HepG2 (cell line): ENCODE results near the gene TCFL5. TPM values are rescaled to one million over a fixed set of nuclear protein-coding genes. Genes with fewer than 3 reads are reported as not detected.

Experiments
- GATAD1 ChIP-seq: IDR thresholded peaks from 2 replicates; pipeline ENCODE4 v1.6.1; 2016; ENCODE audit warnings: missing genetic modification reagents, missing compliant biosample characterization
- HMG20B ChIP-seq: conservative IDR thresholded peaks from 2 replicates; pipeline ENCODE4 v1.6.1; 2016; ENCODE audit warnings: missing genetic modification reagents, missing compliant biosample characterization
- JUN ChIP-seq: sonication (generic); formaldehyde crosslinking; IDR thresholded peaks from 2 replicates; pipeline ENCODE4 v1.4.0; 2020; ENCODE audit warnings: mild to moderate bottlenecking, missing genetic modification reagents
- KLF15 ChIP-seq: sonication (generic); formaldehyde crosslinking; IDR thresholded peaks from 2 replicates; pipeline ENCODE4 v1.8.1; 2023; ENCODE audit warnings: borderline replicate concordance, mild to moderate bottlenecking, inconsistent platforms, missing genetic modification reagents, mixed read lengths
- LCORL ChIP-seq, 2 experiments: fragments of 450-650 bp in 1 of 2; sonication (generic) in 1 of 2; formaldehyde crosslinking in 1 of 2; IDR thresholded peaks; 2 replicates each; pipeline versions ENCODE4 v1.5.0 to v1.6.1; 2017 to 2020; ENCODE audit warnings: antibody characterized with exemption in 1 of 2, missing genetic modification reagents in 1 of 2
- PBX2 ChIP-seq: IDR thresholded peaks from 2 replicates; pipeline ENCODE4 v1.6.1; 2016; ENCODE audit warnings: control low read depth
- POLR2G ChIP-seq: fragments of 200-400 bp; formaldehyde crosslinking; IDR thresholded peaks from 2 replicates; pipeline ENCODE4 v1.6.1; 2018; ENCODE audit warnings: mild to moderate bottlenecking, low read depth, low read length, moderate library complexity
- PRDM4 ChIP-seq: sonication (generic); formaldehyde crosslinking; IDR thresholded peaks from 2 replicates; pipeline ENCODE4 v1.9.0; 2021; ENCODE audit warnings: missing genetic modification reagents, borderline replicate concordance
- RFXANK ChIP-seq: IDR thresholded peaks from 2 replicates; pipeline ENCODE4 v1.6.1; 2016
- SMAD3 ChIP-seq: sonication (generic); formaldehyde crosslinking; IDR thresholded peaks from 2 replicates; pipeline ENCODE4 v1.4.0; 2020; ENCODE audit warnings: missing genetic modification reagents
- SSRP1 ChIP-seq: IDR thresholded peaks from 2 replicates; pipeline ENCODE4 v1.6.1; 2016; ENCODE audit warnings: control low read depth
- TARDBP ChIP-seq: sonication (generic); formaldehyde crosslinking; IDR thresholded peaks from 2 replicates; pipeline ENCODE4 v1.8.0; 2022; ENCODE audit warnings: mild to moderate bottlenecking, missing genetic modification reagents
- ZC3H4 ChIP-seq: sonication (generic); formaldehyde crosslinking; IDR thresholded peaks from 2 replicates; pipeline ENCODE4 v1.4.0; 2020; ENCODE audit warnings: missing genetic modification reagents, borderline replicate concordance
- ZNF101 ChIP-seq: sonication (generic); formaldehyde crosslinking; IDR thresholded peaks from 2 replicates; pipeline ENCODE4 v1.4.0; 2020; ENCODE audit warnings: mild to moderate bottlenecking, low read depth, missing genetic modification reagents, borderline replicate concordance
- ZNF18 ChIP-seq: sonication (generic); formaldehyde crosslinking; IDR thresholded peaks from 2 replicates; pipeline ENCODE4 v1.8.0; 2022; ENCODE audit warnings: mild to moderate bottlenecking, missing genetic modification reagents; ENCODE audit not compliant: insufficient replicate concordance
- ZNF205 ChIP-seq: IDR thresholded peaks from 2 replicates; pipeline ENCODE4 v1.6.1; 2018; ENCODE audit warnings: missing biosample characterization, missing genetic modification reagents
- ZNF264 ChIP-seq: sonication (generic); formaldehyde crosslinking; IDR thresholded peaks from 2 replicates; pipeline ENCODE4 v1.4.0; 2020; ENCODE audit warnings: missing genetic modification reagents
- ZNF30 ChIP-seq: sonication (generic); formaldehyde crosslinking; IDR thresholded peaks from 2 replicates; pipeline ENCODE4 v1.5.0; 2020; ENCODE audit warnings: mild to moderate bottlenecking, missing genetic modification reagents
- ZNF317 ChIP-seq: sonication (generic); formaldehyde crosslinking; IDR thresholded peaks from 2 replicates; pipeline ENCODE4 v1.5.0; 2020; ENCODE audit warnings: mild to moderate bottlenecking, missing genetic modification reagents
- ZNF337 ChIP-seq: sonication (generic); formaldehyde crosslinking; IDR thresholded peaks from 2 replicates; pipeline ENCODE4 v1.5.1; 2020; ENCODE audit warnings: missing genetic modification reagents, low read depth, mild to moderate bottlenecking, borderline replicate concordance
- ZNF547 ChIP-seq: sonication (generic); formaldehyde crosslinking; IDR thresholded peaks from 2 replicates; pipeline ENCODE4 v1.5.1; 2020; ENCODE audit warnings: mild to moderate bottlenecking, missing genetic modification reagents
- ZNF746 ChIP-seq: sonication (generic); formaldehyde crosslinking; IDR thresholded peaks from 2 replicates; pipeline ENCODE4 v1.8.0; 2022; ENCODE audit warnings: mild to moderate bottlenecking, missing genetic modification reagents
- polyA plus RNA-seq, 8 experiments: library from polyadenylated mRNA; depleted of rRNA in 3 of 8; stranded (reverse) in 7 of 8; unstranded in 1 of 8; fragments of >200 nt; fragmentation: Illumina TruSeq in 4 of 8; extraction: Trizol in 4 of 8; gene quantifications; 2 replicates each; pipeline versions ENCODE4 v1.2.1 to v1.2.3, GENCODE V29; 2011 to 2016; ENCODE audit warnings: low read depth in 4 of 8, missing spikeins in 1 of 8, mixed read lengths in 1 of 8; ENCODE audit not compliant: insufficient read depth in 1 of 8
- total RNA-seq, 5 experiments: library from RNA; depleted of rRNA; stranded (reverse); fragments of >200 nt; fragmentation: Illumina TruSeq; extraction: Trizol; gene quantifications; 2 replicates each; pipeline ENCODE4 v1.2.3, GENCODE V29; 2016; ENCODE audit warnings: low read depth in 1 of 5
- TF ChIP-seq, protein P1 (sequence below): sonication (generic); formaldehyde crosslinking; IDR thresholded peaks from 2 replicates; pipeline ENCODE4 v1.5.0; 2020; ENCODE audit warnings: missing genetic modification reagents
- TF ChIP-seq, protein P2 (sequence below): sonication (generic); formaldehyde crosslinking; IDR thresholded peaks from 2 replicates; pipeline ENCODE4 v1.5.0; 2020; ENCODE audit warnings: missing genetic modification reagents, mild to moderate bottlenecking, borderline replicate concordance

TCFL5 gene
- total and polyA plus RNA-seq, 2 of the 13 experiments (the other 11 are each of a cell fraction or from before 2014, with no cell fraction given), result 14.8 to 20.0 TPM

- no peak for TF ChIP-seq ZNF205 (CRISPR knock-in tag)
- TF ChIP-seq ZNF337 (CRISPR knock-in tag), result no peak
- TF ChIP-seq POLR2G, result no peak; the same call in 1 of the 2 replicates
- no peak; the same call in 1 of the 2 replicates for TF ChIP-seq ZNF746 (CRISPR knock-in tag)
- TF ChIP-seq RFXANK (CRISPR knock-in tag), result no peak
- no peak for TF ChIP-seq PBX2 (CRISPR knock-in tag)
- TF ChIP-seq, protein P1, sequence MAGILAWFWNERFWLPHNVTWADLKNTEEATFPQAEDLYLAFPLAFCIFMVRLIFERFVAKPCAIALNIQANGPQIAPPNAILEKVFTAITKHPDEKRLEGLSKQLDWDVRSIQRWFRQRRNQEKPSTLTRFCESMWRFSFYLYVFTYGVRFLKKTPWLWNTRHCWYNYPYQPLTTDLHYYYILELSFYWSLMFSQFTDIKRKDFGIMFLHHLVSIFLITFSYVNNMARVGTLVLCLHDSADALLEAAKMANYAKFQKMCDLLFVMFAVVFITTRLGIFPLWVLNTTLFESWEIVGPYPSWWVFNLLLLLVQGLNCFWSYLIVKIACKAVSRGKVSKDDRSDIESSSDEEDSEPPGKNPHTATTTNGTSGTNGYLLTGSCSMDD, result no peak
- no peak for TF ChIP-seq SSRP1 (CRISPR knock-in tag)
- TF ChIP-seq TARDBP (CRISPR knock-in tag), result no peak
- TF ChIP-seq ZNF101, result no peak
- TF ChIP-seq ZNF18, result no peak
- peak; percentile 87; the same call in 1 of the 2 replicates for TF ChIP-seq ZNF547
- TF ChIP-seq PRDM4 (CRISPR knock-in tag), result no peak
- no peak for TF ChIP-seq ZNF30 (CRISPR knock-in tag)
- TF ChIP-seq KLF15 (CRISPR knock-in tag), result no peak
- no peak for TF ChIP-seq SMAD3 (CRISPR knock-in tag)
- TF ChIP-seq JUN (CRISPR knock-in tag), result peak; percentile 63
- no peak for TF ChIP-seq ZNF317
- TF ChIP-seq, protein P2, sequence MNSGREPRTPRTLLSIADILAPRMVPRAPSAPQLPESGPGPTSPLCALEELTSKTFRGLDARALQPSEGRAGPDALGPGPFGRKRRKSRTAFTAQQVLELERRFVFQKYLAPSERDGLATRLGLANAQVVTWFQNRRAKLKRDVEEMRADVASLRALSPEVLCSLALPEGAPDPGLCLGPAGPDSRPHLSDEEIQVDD, result peak; percentile 43; the same call in 1 of the 2 replicates
- TF ChIP-seq LCORL (IDR thresholded peaks at IDR 0.05), result no peak
- peak; percentile 67; the same call in 1 of the 2 replicates for TF ChIP-seq LCORL (CRISPR knock-in tag; IDR thresholded peaks at IDR 0.05)
- no peak for TF ChIP-seq HMG20B (CRISPR knock-in tag)
- no peak for TF ChIP-seq ZC3H4 (CRISPR knock-in tag)
- TF ChIP-seq ZNF264 (CRISPR knock-in tag), result no peak
- no peak for TF ChIP-seq GATAD1 (CRISPR knock-in tag)
These were observed 36.9 kb downstream of the TCFL5 start (continued) for GRCh38 chr20:62824476-62825332.
